GM21447 (cell line): ENCODE measurements around the gene ACE2.

ENCODE experiments used
- ATAC-seq: cut with Tn5 transposase; IDR thresholded peaks from one replicate; pipeline ENCODE4 v1.9.1; 2021; ENCODE audit not compliant: unreplicated experiment

Gene ACE2

DNA sequence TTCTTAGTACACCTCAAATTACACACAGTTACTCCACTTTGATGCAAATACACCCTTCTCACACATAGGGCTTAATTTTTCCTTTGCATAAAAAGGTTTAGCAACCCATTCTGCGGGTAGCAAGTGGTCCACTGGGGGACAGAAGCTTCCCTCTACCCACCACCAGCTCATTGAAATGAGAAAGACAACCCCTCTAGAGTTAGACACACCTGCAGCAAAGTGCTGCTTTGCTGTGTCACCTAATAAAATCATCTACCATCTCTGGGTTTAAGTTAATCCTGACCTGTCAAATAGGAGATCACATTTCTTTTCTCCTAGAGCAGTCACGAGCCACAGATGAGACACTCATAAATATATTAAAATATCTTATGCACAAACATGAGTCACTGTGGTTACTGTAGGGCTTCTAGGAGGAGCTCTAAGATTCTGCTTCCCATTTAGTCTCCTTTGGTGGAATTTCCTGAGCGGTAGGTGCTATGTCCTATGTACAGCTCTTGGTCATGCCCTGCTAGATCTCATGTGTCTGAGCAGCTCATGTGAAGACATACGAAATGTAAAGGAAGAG, 88.3 kb downstream of the ACE2 start:
- no peak for ATAC-seq

DNA sequence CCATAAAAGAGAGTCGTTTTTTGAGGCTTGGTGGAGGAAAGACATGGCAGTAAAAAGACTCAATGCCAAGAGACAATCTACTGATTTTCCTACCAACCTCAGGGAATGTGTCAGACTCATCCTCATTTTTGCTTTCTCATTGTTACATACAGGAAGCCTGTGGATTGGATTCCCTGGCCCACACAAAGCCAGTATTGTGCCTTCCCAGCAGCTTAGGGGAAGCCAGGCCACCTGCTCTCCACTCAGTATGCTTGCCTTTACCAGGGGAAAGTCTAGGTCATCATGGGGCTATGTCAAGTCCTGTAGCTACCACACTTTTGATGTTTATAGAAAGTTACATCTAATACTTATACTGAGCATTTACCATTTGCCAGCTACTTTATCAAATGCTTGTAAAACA, 89.2 kb downstream of the ACE2 start:
- ATAC-seq, result no peak
